AML-193 (cell line): Measurements from ENCODE around the gene TRNP1.
"Not testable (repeated sequence)": the region's sequence is repeated elsewhere in the genome, so short reads cannot be mapped to it uniquely, and the experiment has no call there.

Source experiments
- DNase-seq, 2 experiments: peaks; one replicate each; lab custom pipeline; 2025; lab: John Stamatoyannopoulos, UW

Gene TRNP1

GRCh38 chr1:26972821-26973220 lies 20.7 kb upstream of the TRNP1 start:
- DNase-seq, result no peak

- DNase-seq, result no peak
Observed at GRCh38 chr1:26976621-26977510, 16.6 kb upstream of the TRNP1 start.

GRCh38 chr1:26978901-26979300 lies 14.6 kb upstream of the TRNP1 start:
- no peak for DNase-seq

GRCh38 chr1:26981146-26981846 lies 12.2 kb upstream of the TRNP1 start:
- DNase-seq, result no peak

GRCh38 chr1:26983863-26984262 lies 9.6 kb upstream of the TRNP1 start:
- no peak for DNase-seq

GRCh38 chr1:26984291-26984690 lies 9.2 kb upstream of the TRNP1 start:
- no peak for DNase-seq

- no peak for DNase-seq
Observed at GRCh38 chr1:26986658-26987057, 6.8 kb upstream of the TRNP1 start.

- DNase-seq, result not testable (repeated sequence)
Observed at GRCh38 chr1:26989403-26990109, 3.9 kb upstream of the TRNP1 start.

- no peak for DNase-seq
Observed at GRCh38 chr1:26991310-26992116, 2.0 kb upstream of the TRNP1 start.

GRCh38 chr1:26994020-26994786 lies 711 bp downstream of the TRNP1 start:
- DNase-seq, result no peak

- DNase-seq, result no peak
Observed at GRCh38 chr1:26994787-26995517, 1.5 kb downstream of the TRNP1 start.

GRCh38 chr1:26996024-26996423 lies 2.5 kb downstream of the TRNP1 start:
- DNase-seq, result no peak

GRCh38 chr1:26996665-26997064 lies 3.2 kb downstream of the TRNP1 start:
- DNase-seq, result no peak

GRCh38 chr1:26998429-26999300 lies 5.2 kb downstream of the TRNP1 start:
- DNase-seq, result no peak

- no peak for DNase-seq
Observed at GRCh38 chr1:26999440-26999987, 6.0 kb downstream of the TRNP1 start.

GRCh38 chr1:27000090-27000816 lies 6.8 kb downstream of the TRNP1 start:
- no peak for DNase-seq

GRCh38 chr1:27000817-27001460 lies 7.4 kb downstream of the TRNP1 start:
- DNase-seq, result no peak
